ENCODE results near the gene CD1E. TPM values are rescaled to one million over a fixed set of nuclear protein-coding genes. Genes with fewer than 3 reads are reported as not detected.

CD1E gene
- total and polyA plus RNA-seq, 2 of the 8 experiments (the other 6 are each of a cell fraction or from before 2014, with no cell fraction given), result not detected

GRCh38 chr1:158333405-158334155 is 20.1 kb upstream of the CD1E start:
- Histone ChIP-seq H3K23ac (ENCODE audit: insufficient read length) (no peak overlapping the region), H2BK20ac (ENCODE audit: low read length) (no peak overlapping the region), H2BK120ac (replicated peaks; ENCODE audit: low read depth, low read length) (no peak overlapping the region), H3K14ac (ENCODE audit: insufficient read length) (no peak overlapping the region), H3K56ac (replicated peaks; ENCODE audit: insufficient read length, low read depth, low read length) (no peak overlapping the region), H3K27ac (ENCODE audit: low read depth, low read length) (no peak overlapping the region), H2AK5ac (ENCODE audit: low read depth, low read length) (no peak overlapping the region), H3K4ac (replicated peaks; ENCODE audit: insufficient read length, low read depth, low read length) (no peak overlapping the region), H4K20me1 (replicated peaks in 1 of 2; ENCODE audit: control insufficient read depth in 1 of 2, insufficient read depth in 2 of 2, low read length in 2 of 2) (no peaks in the 10 kb centered on the region), H3K9ac (replicated peaks in 1 of 4; ENCODE audit: extremely low read depth in 1 of 4, low read depth in 3 of 4, low read length in 3 of 4) (no peak overlapping the region), H3K4me3 (ENCODE audit: extremely low read depth in 1 of 4, insufficient read depth in 2 of 4, low read depth in 3 of 4, low read length in 4 of 4) (no peak overlapping the region), H3K79me2 (ENCODE audit: control insufficient read depth in 1 of 2, insufficient read depth in 2 of 2, low read length in 2 of 2) (no peaks in the 10 kb centered on the region), H4K5ac (ENCODE audit: insufficient read length, low read depth, low read length) (no peak overlapping the region), H4K91ac (replicated peaks; ENCODE audit: insufficient read length, low read length) (no peak overlapping the region), H2AFZ (ENCODE audit: low read length) (no peak overlapping the region), H3K18ac (ENCODE audit: extremely low read depth, low read length) (no peak overlapping the region), H4K8ac (ENCODE audit: extremely low read depth, insufficient read depth, low read length) (no peak overlapping the region), H3K27me3 (replicated peaks in 1 of 4; ENCODE audit: control insufficient read depth in 3 of 4, extremely low read depth in 1 of 4, insufficient read depth in 3 of 4, low read length in 3 of 4) (no peaks in the 10 kb centered on the region), H3K36me3 (ENCODE audit: control insufficient read depth in 2 of 4, insufficient read depth in 4 of 4, low read length in 3 of 4) (no peaks in the 10 kb centered on the region), H3K79me1 (ENCODE audit: low read depth, low read length) (no peaks in the 10 kb centered on the region), H3K23me2 (ENCODE audit: low read depth, low read length) (no peaks in the 10 kb centered on the region), H2BK15ac (ENCODE audit: low read length) (no peak overlapping the region), H3K4me2 (ENCODE audit: insufficient read depth in 1 of 2, low read depth in 2 of 2, low read length in 2 of 2) (no peak overlapping the region), H3K4me1 (replicated peaks in 1 of 4; ENCODE audit: control insufficient read depth in 3 of 4, insufficient read depth in 4 of 4, low read length in 3 of 4) (no peaks in the 10 kb centered on the region), H3K9me3 (ENCODE audit: insufficient read depth in 2 of 2, low read depth in 1 of 2, low read length in 1 of 2) (no peaks in the 10 kb centered on the region; a peak in 1 of 4 replicates), H2BK5ac (ENCODE audit: low read depth, low read length) (no peak overlapping the region), H2BK12ac (ENCODE audit: low read depth, low read length) (no peak overlapping the region)
- CTCF ChIA-PET (ENCODE audit: partially characterized antibody), result interaction anchor here (0.9 to 1.4 kb wide), 2 partner anchors 129 to 372 kb away, joined by 3 to 7 read pairs; no protein-coding TSS in a partner anchor
- TF ChIP-seq RBBP5 (IDR thresholded peaks at IDR 0.05; ENCODE audit: borderline replicate concordance, low read depth, low read length) (no peak), SRF (IDR thresholded peaks at IDR 0.05; ENCODE audit: low read depth, low read length) (no peak), GTF2F1 (IDR thresholded peaks at IDR 0.05; ENCODE audit: borderline replicate concordance, low read depth, low read length) (no peak), NRF1 (IDR thresholded peaks at IDR 0.05; ENCODE audit: low read depth, low read length) (no peak)
- DNase-seq (ENCODE audit: low read depth in 1 of 2, low spot score in 2 of 2) (no peak), FAIRE-seq (no peak)
- 84% methylated on average over 8 of the region's 8 CpGs; no CpG with 5 or more reads in 1 of the 2 experiments for WGBS, 2 experiments (ENCODE audit: extremely low coverage in 1 of 2, insufficient coverage in 1 of 2, insufficient read length in 1 of 2, insufficient replicate concordance in 2 of 2, low coverage in 1 of 2, low lambda C conversion rate in 2 of 2, missing lambda C conversion rate in 1 of 2)
- POLR2A ChIA-PET (ENCODE audit: partially characterized antibody), result no interaction called here

Measured in H1 (cell line).